Measurements from ENCODE around the gene CNOT6. TPM values are rescaled to one million over a fixed set of nuclear protein-coding genes. Genes with fewer than 3 reads are reported as not detected.

The CNOT6 gene
- total and polyA plus RNA-seq, 10 of the 15 experiments (the other 5 are each of a cell fraction or from before 2014, with no cell fraction given): 3.8 to 22.1 (median 12.1) TPM

DNA sequence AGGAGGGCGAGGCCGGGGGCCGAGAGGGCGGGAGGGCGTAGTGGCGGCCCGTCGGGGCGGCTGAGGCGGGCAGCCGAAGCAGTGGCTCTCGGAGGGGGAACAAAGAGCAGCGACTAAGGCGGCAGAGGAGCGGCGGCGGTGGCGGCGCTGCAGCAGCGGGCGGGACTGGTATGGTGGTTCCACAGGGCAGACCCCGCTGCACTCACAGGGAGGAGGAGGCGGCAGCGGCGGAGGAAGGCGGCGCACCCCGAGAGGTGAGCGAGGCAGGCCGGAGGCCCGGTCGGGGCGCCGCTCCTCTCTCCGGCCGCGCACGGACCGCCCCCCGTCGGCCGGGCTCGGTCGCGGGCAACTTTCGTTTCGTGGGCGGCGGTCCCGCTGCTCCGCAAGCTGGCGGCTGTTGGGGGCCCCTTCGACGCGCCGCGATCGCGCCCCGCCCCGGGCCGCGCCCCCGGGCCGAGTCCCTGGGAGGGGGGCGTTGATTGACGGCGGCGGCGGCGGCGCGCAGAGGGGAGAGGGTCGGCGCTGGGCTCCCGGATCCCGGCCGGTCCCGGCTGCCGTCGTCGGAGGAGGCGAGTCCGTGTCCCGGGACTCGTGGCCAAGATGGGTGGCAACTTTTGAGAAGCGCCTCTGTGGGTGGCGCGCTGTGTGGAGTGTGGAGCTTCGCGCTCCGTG lies 467 bp downstream of the CNOT6 start (continued):
- TF ChIP-seq LARP7 (IDR thresholded peaks at IDR 0.05) (peak; percentile 88), CBX3 (IDR thresholded peaks at IDR 0.05; ENCODE audit: borderline replicate concordance, low read depth) (no peak), GATAD2B (conservative IDR thresholded peaks at IDR 0.05; ENCODE audit: low read depth) (peak; percentile 67; the same call in 1 of the 2 replicates), BHLHE40 (IDR thresholded peaks at IDR 0.05; ENCODE audit: borderline replicate concordance in 1 of 2, low read depth in 2 of 2, low read length in 1 of 2) (peak in 1 of 2 experiments; percentile 33; a peak in 2 of 4 replicates), EGR1 (IDR thresholded peaks at IDR 0.05; ENCODE audit: borderline replicate concordance in 1 of 2, low read depth in 2 of 2, low read length in 2 of 2) (peak in 1 of 2 experiments; percentile 49; a peak in 1 of 3 replicates), SMARCA5 (IDR thresholded peaks at IDR 0.05) (peak; percentile 60; the same call in 1 of the 2 replicates), NR2F1 (conservative IDR thresholded peaks at IDR 0.05) (0 out of 2 replicates have a peak, but pooled peaks have one; percentile 26), POLR2AphosphoS5 (IDR thresholded peaks at IDR 0.05; ENCODE audit: low read length) (peak; percentile 22), ZNF217 (IDR thresholded peaks at IDR 0.05) (0 out of 2 replicates have a peak, but pooled peaks have one; percentile 20), POLR2A (IDR thresholded peaks at IDR 0.05; ENCODE audit: low read depth, low read length) (0 out of 2 replicates have a peak, but pooled peaks have one; percentile 43), SIN3A (IDR thresholded peaks at IDR 0.05; ENCODE audit: low read depth, low read length) (0 out of 2 replicates have a peak, but pooled peaks have one; percentile 5)
- TF ChIP-seq, protein P1, sequence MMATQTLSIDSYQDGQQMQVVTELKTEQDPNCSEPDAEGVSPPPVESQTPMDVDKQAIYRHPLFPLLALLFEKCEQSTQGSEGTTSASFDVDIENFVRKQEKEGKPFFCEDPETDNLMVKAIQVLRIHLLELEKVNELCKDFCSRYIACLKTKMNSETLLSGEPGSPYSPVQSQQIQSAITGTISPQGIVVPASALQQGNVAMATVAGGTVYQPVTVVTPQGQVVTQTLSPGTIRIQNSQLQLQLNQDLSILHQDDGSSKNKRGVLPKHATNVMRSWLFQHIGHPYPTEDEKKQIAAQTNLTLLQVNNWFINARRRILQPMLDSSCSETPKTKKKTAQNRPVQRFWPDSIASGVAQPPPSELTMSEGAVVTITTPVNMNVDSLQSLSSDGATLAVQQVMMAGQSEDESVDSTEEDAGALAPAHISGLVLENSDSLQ (IDR thresholded peaks at IDR 0.05): peak; percentile 89
- TF ChIP-seq, protein P2, sequence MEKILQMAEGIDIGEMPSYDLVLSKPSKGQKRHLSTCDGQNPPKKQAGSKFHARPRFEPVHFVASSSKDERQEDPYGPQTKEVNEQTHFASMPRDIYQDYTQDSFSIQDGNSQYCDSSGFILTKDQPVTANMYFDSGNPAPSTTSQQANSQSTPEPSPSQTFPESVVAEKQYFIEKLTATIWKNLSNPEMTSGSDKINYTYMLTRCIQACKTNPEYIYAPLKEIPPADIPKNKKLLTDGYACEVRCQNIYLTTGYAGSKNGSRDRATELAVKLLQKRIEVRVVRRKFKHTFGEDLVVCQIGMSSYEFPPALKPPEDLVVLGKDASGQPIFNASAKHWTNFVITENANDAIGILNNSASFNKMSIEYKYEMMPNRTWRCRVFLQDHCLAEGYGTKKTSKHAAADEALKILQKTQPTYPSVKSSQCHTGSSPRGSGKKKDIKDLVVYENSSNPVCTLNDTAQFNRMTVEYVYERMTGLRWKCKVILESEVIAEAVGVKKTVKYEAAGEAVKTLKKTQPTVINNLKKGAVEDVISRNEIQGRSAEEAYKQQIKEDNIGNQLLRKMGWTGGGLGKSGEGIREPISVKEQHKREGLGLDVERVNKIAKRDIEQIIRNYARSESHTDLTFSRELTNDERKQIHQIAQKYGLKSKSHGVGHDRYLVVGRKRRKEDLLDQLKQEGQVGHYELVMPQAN (conservative IDR thresholded peaks at IDR 0.05): peak; percentile 59

Data from GM12878 (cell line).